H1 (cell line): ENCODE data around the gene OAT.

Experiments used
- CHD1 ChIP-seq: IDR thresholded peaks from 2 replicates; pipeline ENCODE4 v1.6.1; 2012; ENCODE audit warnings: low read depth, low read length, improper control_type of control experiment
- CREB1 ChIP-seq: IDR thresholded peaks from 2 replicates; pipeline ENCODE4 v1.6.1; 2012; ENCODE audit warnings: inconsistent platforms
- EGR1 ChIP-seq: IDR thresholded peaks from 2 replicates; pipeline ENCODE4 v1.6.1; 2011; ENCODE audit warnings: low read depth, low read length, borderline replicate concordance
- KDM1A ChIP-seq: fragments of 200-600, 300-600 bp; sonication (generic); IDR thresholded peaks from 2 replicates; pipeline ENCODE4 v1.7.1; 2016; ENCODE audit warnings: mild to moderate bottlenecking, low read length, borderline replicate concordance
- POLR2A ChIP-seq, 2 experiments: IDR thresholded peaks; 1 replicate in 1 of 2; 2 replicates in 1 of 2; pipeline ENCODE4 v1.6.1; 2011; ENCODE audit warnings: low read depth in 2 of 2, low read length in 2 of 2, mild to moderate bottlenecking in 2 of 2; ENCODE audit errors: control extremely low read depth in 1 of 2
- POU5F1 ChIP-seq: IDR thresholded peaks from 2 replicates; pipeline ENCODE4 v1.6.1; 2011; ENCODE audit warnings: low read depth, mild to moderate bottlenecking, low read length, moderate library complexity
- RAD21 ChIP-seq, 2 experiments: IDR thresholded peaks in 1 of 2; conservative IDR thresholded peaks in 1 of 2; 2 replicates each; pipeline ENCODE4 v1.6.1; 2011; ENCODE audit warnings: low read depth in 2 of 2, low read length in 2 of 2, improper control_type of control experiment in 1 of 2, inconsistent platforms in 1 of 2, mild to moderate bottlenecking in 1 of 2, moderate library complexity in 1 of 2
- YY1 ChIP-seq: IDR thresholded peaks from 2 replicates; pipeline ENCODE4 v1.6.1; 2011; ENCODE audit warnings: low read depth, mild to moderate bottlenecking, low read length
- TF ChIP-seq, protein P1 (sequence below): IDR thresholded peaks from 2 replicates; pipeline ENCODE4 v1.6.1; 2012; ENCODE audit warnings: inconsistent platforms

DNA sequence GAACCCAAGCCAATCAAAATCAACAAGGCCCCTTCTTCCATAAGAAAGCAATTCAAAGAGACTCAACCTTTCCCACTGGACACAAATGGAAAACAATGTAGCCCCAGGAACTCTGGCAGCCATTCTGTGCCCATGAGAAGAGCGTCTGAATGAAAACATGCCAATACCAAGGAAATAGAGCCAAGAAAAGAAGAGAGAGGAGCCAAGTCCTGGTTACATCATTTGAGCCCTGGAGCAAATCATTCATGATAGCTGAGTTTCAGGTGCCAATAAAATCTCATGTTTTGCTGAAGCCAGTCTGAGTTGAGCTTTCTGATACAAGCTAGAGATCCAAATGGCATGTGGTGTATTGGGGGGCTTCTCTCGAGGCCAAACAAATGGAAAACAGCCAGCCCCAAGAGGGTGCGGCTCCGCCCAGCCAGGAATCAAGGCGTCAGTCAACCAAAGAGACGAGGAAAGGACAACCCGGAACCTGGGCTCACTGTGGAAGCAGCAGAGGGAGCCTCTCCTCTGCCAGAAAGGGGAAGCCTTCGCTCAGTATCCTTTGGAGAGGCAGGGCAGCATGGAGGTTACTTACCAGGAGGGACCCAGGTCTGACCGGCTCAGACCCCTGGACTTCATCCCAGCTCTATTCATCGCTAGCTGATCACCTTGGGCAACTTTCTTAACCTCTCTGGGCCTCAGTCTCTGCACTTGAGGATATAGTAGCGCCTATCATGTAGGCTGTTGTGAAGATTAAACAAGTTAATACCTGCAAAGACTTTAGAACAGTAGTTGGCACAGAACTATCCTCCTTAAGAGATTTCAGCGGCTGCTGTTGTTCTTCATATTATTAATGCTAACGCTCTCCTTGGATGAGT lies 61.8 kb downstream of the OAT start:
- no peak for TF ChIP-seq POLR2A (IDR thresholded peaks at IDR 0.05; ENCODE audit: control extremely low read depth in 1 of 2, low read depth in 2 of 2, low read length in 2 of 2)
- TF ChIP-seq CREB1: no peak
- no peak for TF ChIP-seq YY1
- no peak for TF ChIP-seq EGR1
- no peak for TF ChIP-seq CHD1
- no peak for TF ChIP-seq POU5F1
- TF ChIP-seq, protein P1, sequence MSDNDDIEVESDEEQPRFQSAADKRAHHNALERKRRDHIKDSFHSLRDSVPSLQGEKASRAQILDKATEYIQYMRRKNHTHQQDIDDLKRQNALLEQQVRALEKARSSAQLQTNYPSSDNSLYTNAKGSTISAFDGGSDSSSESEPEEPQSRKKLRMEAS: no peak
- TF ChIP-seq KDM1A: no peak
- TF ChIP-seq RAD21 (IDR thresholded peaks at IDR 0.05 in 1 of 2, conservative IDR thresholded peaks at IDR 0.05 in 1 of 2; ENCODE audit: low read depth in 2 of 2, low read length in 2 of 2): peak; percentile 6 to 32; a peak in 2 of 4 replicates
